Lower leg skin (tissue), 4 donors: ENCODE data around the gene PEDS1. TPM values are rescaled to one million over a fixed set of nuclear protein-coding genes. Genes with fewer than 3 reads are reported as not detected.
"Not testable (repeated sequence)": the region's sequence is repeated elsewhere in the genome, so short reads cannot be mapped to it uniquely, and the experiment has no call there.

Experiments
- DNase-seq, 2 donors: peaks; one replicate each; pipeline ENCODE4 v3.0.0-alpha.2; 2019; ENCODE audit warnings: low spot score in 2 of 2
- H3K4me3 ChIP-seq: fragments of 200-600 bp; sonication (generic); 2 replicates; pipeline ENCODE4 v1.5.1; 2017; ENCODE audit warnings: mild to moderate bottlenecking, low read depth; ENCODE audit not compliant: poor library complexity, severe bottlenecking
- CTCF ChIP-seq, 3 donors: fragments of 450-650 bp; IDR thresholded peaks; one replicate each; pipeline ENCODE4 v1.5.1; 2016; ENCODE audit warnings: antibody characterized with exemption in 3 of 3, mild to moderate bottlenecking in 3 of 3, moderate library complexity in 2 of 3
- POLR2A ChIP-seq, 2 donors: fragments of 450-650 bp; IDR thresholded peaks; one replicate each; pipeline ENCODE4 v1.6.1; 2016 to 2017; ENCODE audit warnings: antibody characterized with exemption in 2 of 2, mild to moderate bottlenecking in 1 of 2, moderate library complexity in 1 of 2
- WGBS, 2 donors: methylation state at CpG; one replicate each; pipeline ENCODE4 v1.1.5; 2018; 5-methylcytosine and 5-hydroxymethylcytosine counted together
- intact Hi-C: fragments of 100-400 bp; cut with DNase I; formaldehyde crosslinking; loops from one replicate; pipeline ENCODE4 v1.15.0; 2023; ENCODE audit warnings: low total_unique reads
- total RNA-seq, 4 donors: library from RNA; depleted of rRNA; stranded (reverse); fragments of >200 nt; gene quantifications; one replicate each; pipeline ENCODE4 v1.1.0, GENCODE V29; 2016

Gene PEDS1
- total RNA-seq, 4 donors from 2014 or later: 47.3 to 69.3 (median 59.6) TPM

GRCh38 chr20:50107086-50107660 lies 46.4 kb downstream of the PEDS1 start:
- DNase-seq: no peak
- 77 to 83% methylated on average over 6 of the region's 6 CpGs for WGBS, 2 donors
- intact Hi-C loops: no loop called here
- H3K4me3 ChIP-seq: no peak overlapping the region
- TF ChIP-seq CTCF (IDR thresholded peaks at IDR 0.05) (no peak), POLR2A (IDR thresholded peaks at IDR 0.05) (no peak)

- 75 to 78% methylated on average over 5 of the region's 5 CpGs for WGBS, 2 donors
- H3K4me3 ChIP-seq, intact Hi-C loops, DNase-seq: not testable (repeated sequence)
Measured at GRCh38 chr20:50106669-50107068, 46.9 kb downstream of the PEDS1 start.

Other genes starting within 250 kb of the PEDS1 start
- 1 to 10 TPM; 5.3 to 8.2 (median 6.2) TPM for gene SPATA2, start 238.2 kb downstream of the PEDS1 start, total RNA-seq
- 100 to 1,000 TPM in 2 of 4 donors, 10 to 100 TPM in 2; 48.7 to 166 (median 103) TPM for gene RNF114, start 217.3 kb downstream of the PEDS1 start, total RNA-seq
- 1 to 10 TPM in 3 of 4 donors, under 1 TPM in 1; 0.65 to 3.7 (median 1.3) TPM for gene SNAI1, start 170.7 kb downstream of the PEDS1 start, total RNA-seq
- gene UBE2V1, start 40.6 kb downstream of the PEDS1 start, total RNA-seq: 100 to 1,000 TPM in 1 of 4 donors, 10 to 100 TPM in 3; 50.8 to 105 (median 75.6) TPM
- gene CEBPB, start 37.1 kb upstream of the PEDS1 start, total RNA-seq: 100 to 1,000 TPM; 154 to 221 (median 195) TPM